H9 (cell line): ENCODE measurements around the gene LTB4R2. TPM values are rescaled to one million over a fixed set of nuclear protein-coding genes. Genes with fewer than 3 reads are reported as not detected.

Source experiments
- DNase-seq: peaks from one replicate; pipeline ENCODE4 v3.0.0-alpha.2; 2017
- H2AFZ ChIP-seq: one replicate; pipeline ENCODE4 v1.6.1; 2013; ENCODE audit warnings: mild to moderate bottlenecking, low read length, control low read depth, moderate library complexity
- H2AK5ac ChIP-seq: 2 replicates; pipeline ENCODE4 v1.6.1; 2013; ENCODE audit warnings: low read length, control low read depth, mixed read lengths; ENCODE audit not compliant: insufficient read length
- H2BK120ac ChIP-seq: one replicate; pipeline ENCODE4 v1.6.1; 2013; ENCODE audit warnings: low read depth, mild to moderate bottlenecking, low read length, control low read depth, inconsistent platforms; ENCODE audit not compliant: poor library complexity, severe bottlenecking
- H2BK12ac ChIP-seq: 2 replicates; pipeline ENCODE4 v1.6.1; 2013; ENCODE audit warnings: low read length, control low read depth, mixed read lengths, low read depth; ENCODE audit not compliant: insufficient read length
- H2BK15ac ChIP-seq: 2 replicates; pipeline ENCODE4 v1.6.1; 2013; ENCODE audit warnings: low read depth, low read length, control low read depth
- H2BK20ac ChIP-seq: one replicate; pipeline ENCODE4 v1.6.1; 2013; ENCODE audit warnings: low read depth, mild to moderate bottlenecking, low read length, control low read depth, inconsistent platforms; ENCODE audit not compliant: poor library complexity, severe bottlenecking
- H2BK5ac ChIP-seq: 2 replicates; pipeline ENCODE4 v1.6.1; 2013; ENCODE audit warnings: low read length, control low read depth, mixed read lengths; ENCODE audit not compliant: insufficient read length
- H3K14ac ChIP-seq: 2 replicates; pipeline ENCODE4 v1.6.1; 2013; ENCODE audit warnings: low read length, control low read depth; ENCODE audit not compliant: insufficient read depth
- H3K18ac ChIP-seq: 2 replicates; pipeline ENCODE4 v1.6.1; 2013; ENCODE audit warnings: low read depth, mild to moderate bottlenecking, mixed read lengths, low read length, control low read depth; ENCODE audit not compliant: insufficient read length
- H3K23ac ChIP-seq: 2 replicates; pipeline ENCODE4 v1.6.1; 2013; ENCODE audit warnings: low read length, control low read depth, mixed read lengths, low read depth; ENCODE audit not compliant: insufficient read length
- H3K23me2 ChIP-seq: 2 replicates; pipeline ENCODE4 v1.6.1; 2013; ENCODE audit warnings: low read depth, mild to moderate bottlenecking, mixed read lengths, low read length, control low read depth; ENCODE audit not compliant: insufficient read length, poor library complexity, severe bottlenecking
- H3K27ac ChIP-seq: 2 replicates; pipeline ENCODE4 v1.5.1; 2013; ENCODE audit warnings: low read length, control low read depth, mixed read lengths, low read depth; ENCODE audit not compliant: insufficient read length
- H3K27me3 ChIP-seq: 2 replicates; pipeline ENCODE4 v1.6.1; 2013; ENCODE audit warnings: low read length, control low read depth, inconsistent platforms; ENCODE audit not compliant: insufficient read depth
- H3K4ac ChIP-seq: 2 replicates; pipeline ENCODE4 v1.6.1; 2013; ENCODE audit warnings: low read depth, mild to moderate bottlenecking, control low read depth, inconsistent platforms, low read length, moderate library complexity
- H3K4me1 ChIP-seq: 2 replicates; pipeline ENCODE4 v1.6.1; 2013; ENCODE audit warnings: low read length, control low read depth, inconsistent platforms; ENCODE audit not compliant: insufficient read depth
- H3K4me2 ChIP-seq: 2 replicates; pipeline ENCODE4 v1.6.1; 2013; ENCODE audit warnings: low read length, control low read depth, mixed read lengths; ENCODE audit not compliant: insufficient read length, insufficient read depth
- H3K56ac ChIP-seq: 2 replicates; pipeline ENCODE4 v1.6.1; 2013; ENCODE audit warnings: low read depth, mild to moderate bottlenecking, mixed read lengths, low read length, control low read depth; ENCODE audit not compliant: insufficient read length
- H3K79me1 ChIP-seq: 2 replicates; pipeline ENCODE4 v1.6.1; 2013; ENCODE audit warnings: low read depth, mild to moderate bottlenecking, moderate library complexity, low read length, control low read depth, inconsistent platforms; ENCODE audit not compliant: insufficient read depth, poor library complexity, severe bottlenecking
- H3K79me2 ChIP-seq: 2 replicates; pipeline ENCODE4 v1.6.1; 2013; ENCODE audit warnings: low read length, control low read depth, inconsistent platforms; ENCODE audit not compliant: insufficient read depth
- H3K9ac ChIP-seq: 2 replicates; pipeline ENCODE4 v1.6.1; 2013; ENCODE audit warnings: low read length, control low read depth, mixed read lengths; ENCODE audit not compliant: insufficient read length; ENCODE audit errors: extremely low read depth
- H3K9me3 ChIP-seq: one replicate; pipeline ENCODE4 v1.6.1; 2013; ENCODE audit warnings: low read depth, low read length, inconsistent platforms; ENCODE audit not compliant: control insufficient read depth
- H3T11ph ChIP-seq: one replicate; pipeline ENCODE4 v1.6.1; 2013; ENCODE audit warnings: mild to moderate bottlenecking, low read length, control low read depth, inconsistent platforms
- H4K20me1 ChIP-seq: one replicate; pipeline ENCODE4 v1.6.1; 2013; ENCODE audit not compliant: control insufficient read depth, insufficient read length, insufficient read depth
- H4K5ac ChIP-seq: 2 replicates; pipeline ENCODE4 v1.6.1; 2013; ENCODE audit warnings: low read depth, mild to moderate bottlenecking, mixed read lengths, low read length, control low read depth; ENCODE audit not compliant: insufficient read length
- H4K8ac ChIP-seq: replicated peaks from 2 replicates; pipeline ENCODE4 v1.6.1; 2013; ENCODE audit warnings: low read length, control low read depth, mixed read lengths, low read depth; ENCODE audit not compliant: insufficient read length
- H4K91ac ChIP-seq: 2 replicates; pipeline ENCODE4 v1.6.1; 2013; ENCODE audit warnings: low read depth, mild to moderate bottlenecking, moderate library complexity, mixed read lengths, low read length, control low read depth; ENCODE audit not compliant: insufficient read length
- H3K27ac Mint-ChIP-seq, 3 experiments: 2 replicates in 2 of 3; 3 replicates in 1 of 3; pipeline ENCODE4 v1.8.0; 2020 to 2021; ENCODE audit warnings: mixed read lengths in 3 of 3, mild to moderate bottlenecking in 1 of 3, moderate library complexity in 1 of 3
- H3K27me3 Mint-ChIP-seq: 2 replicates; pipeline ENCODE4 v1.8.0; 2021; ENCODE audit warnings: low read depth, mild to moderate bottlenecking, moderate library complexity, mixed read lengths
- H3K36me3 Mint-ChIP-seq, 3 experiments: 2 replicates in 2 of 3; 3 replicates in 1 of 3; pipeline ENCODE4 v1.8.0; 2020 to 2021; ENCODE audit warnings: low read depth in 3 of 3, mixed read lengths in 3 of 3; ENCODE audit not compliant: insufficient read depth in 1 of 3
- H3K4me1 Mint-ChIP-seq, 2 experiments: 2 replicates each; pipeline ENCODE4 v1.8.0; 2020; ENCODE audit warnings: mixed read lengths in 2 of 2
- H3K4me3 Mint-ChIP-seq, 2 experiments: 2 replicates in 1 of 2; 3 replicates in 1 of 2; pipeline ENCODE4 v1.8.0; 2020 to 2021; ENCODE audit warnings: mild to moderate bottlenecking in 2 of 2, mixed read lengths in 2 of 2, moderate library complexity in 1 of 2
- H3K9me3 Mint-ChIP-seq, 2 experiments: 2 replicates in 1 of 2; 3 replicates in 1 of 2; pipeline ENCODE4 v1.8.0; 2020; ENCODE audit warnings: mild to moderate bottlenecking in 2 of 2, mixed read lengths in 2 of 2, moderate library complexity in 1 of 2
- WGBS: extraction: QIAGEN DNeasy Blood & Tissue Kit; methylation state at CpG from one replicate; pipeline ENCODE4 v1.1.7; 2013; ENCODE audit warnings: missing lambda C conversion rate, low lambda C conversion rate, mixed read lengths; ENCODE audit not compliant: insufficient read length; ENCODE audit errors: extremely low coverage; 5-methylcytosine and 5-hydroxymethylcytosine counted together
- total RNA-seq: library from RNA; stranded (reverse); gene quantifications from 2 replicates; pipeline ENCODE4 v1.2.1, GENCODE V29; 2021
- TF ChIP-seq, protein P1 (sequence below): fragments of 200-600 bp; sonication (generic); conservative IDR thresholded peaks from 3 replicates; pipeline ENCODE4 v1.8.0; 2021; ENCODE audit warnings: antibody characterized with exemption, mild to moderate bottlenecking

LTB4R2 gene
- total RNA-seq, 1 experiment from 2014 or later = 13.4 TPM

- H2BK15ac ChIP-seq = no peak overlapping the region
- no peak overlapping the region for H3K4me2 ChIP-seq
- H3T11ph ChIP-seq = no peak overlapping the region
- H3K4ac ChIP-seq = no peak overlapping the region
- peaks cover 30% of the 10 kb centered on the region; the same call in 1 of the 2 replicates for H3K27me3 ChIP-seq
- H2BK20ac ChIP-seq = no peak overlapping the region
- no peak overlapping the region for H2BK120ac ChIP-seq
- H2BK5ac ChIP-seq = no peak overlapping the region
- no peak overlapping the region for H4K8ac ChIP-seq
- no peak overlapping the region for H4K5ac ChIP-seq
- no peak overlapping the region for H3K4me3 Mint-ChIP-seq
- H2AK5ac ChIP-seq = no peak overlapping the region
- no peaks in the 10 kb centered on the region for H3K9me3 ChIP-seq
- peaks cover 8% of the 10 kb centered on the region for H3K23me2 ChIP-seq
- H3K9ac ChIP-seq = no peak overlapping the region
- no peaks in the 10 kb centered on the region for H3K79me2 ChIP-seq
- no peak overlapping the region for H2AFZ ChIP-seq
- H3K36me3 Mint-ChIP-seq = no peaks in the 10 kb centered on the region
- no peak overlapping the region for H3K18ac ChIP-seq
- no peak overlapping the region for H2BK12ac ChIP-seq
- H4K20me1 ChIP-seq = no peaks in the 10 kb centered on the region
- H3K4me1 Mint-ChIP-seq = peaks cover 11% of the 10 kb centered on the region in 2 experiments; a peak in 3 of 4 replicates
- H4K91ac ChIP-seq = no peak overlapping the region
- H3K9me3 Mint-ChIP-seq = no peaks in the 10 kb centered on the region
- no peak overlapping the region for H3K56ac ChIP-seq
- no CpG with 5 or more reads among the region's 4 CpGs for WGBS
- H3K4me1 ChIP-seq = no peaks in the 10 kb centered on the region
- DNase-seq = no peak
- no peak overlapping the region for H3K23ac ChIP-seq
- no peak overlapping the region for H3K14ac ChIP-seq
- H3K27ac ChIP-seq = no peak overlapping the region
- H3K27ac Mint-ChIP-seq = no peak overlapping the region
- peaks cover 87% of the 10 kb centered on the region for H3K27me3 Mint-ChIP-seq
- no peaks in the 10 kb centered on the region for H3K79me1 ChIP-seq
- TF ChIP-seq, protein P1, sequence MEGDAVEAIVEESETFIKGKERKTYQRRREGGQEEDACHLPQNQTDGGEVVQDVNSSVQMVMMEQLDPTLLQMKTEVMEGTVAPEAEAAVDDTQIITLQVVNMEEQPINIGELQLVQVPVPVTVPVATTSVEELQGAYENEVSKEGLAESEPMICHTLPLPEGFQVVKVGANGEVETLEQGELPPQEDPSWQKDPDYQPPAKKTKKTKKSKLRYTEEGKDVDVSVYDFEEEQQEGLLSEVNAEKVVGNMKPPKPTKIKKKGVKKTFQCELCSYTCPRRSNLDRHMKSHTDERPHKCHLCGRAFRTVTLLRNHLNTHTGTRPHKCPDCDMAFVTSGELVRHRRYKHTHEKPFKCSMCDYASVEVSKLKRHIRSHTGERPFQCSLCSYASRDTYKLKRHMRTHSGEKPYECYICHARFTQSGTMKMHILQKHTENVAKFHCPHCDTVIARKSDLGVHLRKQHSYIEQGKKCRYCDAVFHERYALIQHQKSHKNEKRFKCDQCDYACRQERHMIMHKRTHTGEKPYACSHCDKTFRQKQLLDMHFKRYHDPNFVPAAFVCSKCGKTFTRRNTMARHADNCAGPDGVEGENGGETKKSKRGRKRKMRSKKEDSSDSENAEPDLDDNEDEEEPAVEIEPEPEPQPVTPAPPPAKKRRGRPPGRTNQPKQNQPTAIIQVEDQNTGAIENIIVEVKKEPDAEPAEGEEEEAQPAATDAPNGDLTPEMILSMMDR = no peak
Observed at GRCh38 chr14:24342889-24343288, 32.9 kb downstream of the LTB4R2 start.
